Esophagus squamous epithelium (tissue), 4 donors: Measurements from ENCODE around the gene ANKLE2.

Experiments used
- CTCF ChIP-seq, 6 experiments: fragments of 450-650 bp in 4 of 6; fragments of 200-600 bp in 2 of 6; sonication (generic) in 2 of 6; IDR thresholded peaks; one replicate each; pipeline ENCODE4 v1.5.1; 2016 to 2019; ENCODE audit warnings: antibody characterized with exemption in 6 of 6, mild to moderate bottlenecking in 4 of 6, moderate library complexity in 4 of 6
- POLR2A ChIP-seq, 4 donors: fragments of 450-650 bp; IDR thresholded peaks; one replicate each; pipeline ENCODE4 v1.6.1; 2017; ENCODE audit warnings: antibody characterized with exemption in 4 of 4, mild to moderate bottlenecking in 4 of 4, moderate library complexity in 3 of 4

DNA sequence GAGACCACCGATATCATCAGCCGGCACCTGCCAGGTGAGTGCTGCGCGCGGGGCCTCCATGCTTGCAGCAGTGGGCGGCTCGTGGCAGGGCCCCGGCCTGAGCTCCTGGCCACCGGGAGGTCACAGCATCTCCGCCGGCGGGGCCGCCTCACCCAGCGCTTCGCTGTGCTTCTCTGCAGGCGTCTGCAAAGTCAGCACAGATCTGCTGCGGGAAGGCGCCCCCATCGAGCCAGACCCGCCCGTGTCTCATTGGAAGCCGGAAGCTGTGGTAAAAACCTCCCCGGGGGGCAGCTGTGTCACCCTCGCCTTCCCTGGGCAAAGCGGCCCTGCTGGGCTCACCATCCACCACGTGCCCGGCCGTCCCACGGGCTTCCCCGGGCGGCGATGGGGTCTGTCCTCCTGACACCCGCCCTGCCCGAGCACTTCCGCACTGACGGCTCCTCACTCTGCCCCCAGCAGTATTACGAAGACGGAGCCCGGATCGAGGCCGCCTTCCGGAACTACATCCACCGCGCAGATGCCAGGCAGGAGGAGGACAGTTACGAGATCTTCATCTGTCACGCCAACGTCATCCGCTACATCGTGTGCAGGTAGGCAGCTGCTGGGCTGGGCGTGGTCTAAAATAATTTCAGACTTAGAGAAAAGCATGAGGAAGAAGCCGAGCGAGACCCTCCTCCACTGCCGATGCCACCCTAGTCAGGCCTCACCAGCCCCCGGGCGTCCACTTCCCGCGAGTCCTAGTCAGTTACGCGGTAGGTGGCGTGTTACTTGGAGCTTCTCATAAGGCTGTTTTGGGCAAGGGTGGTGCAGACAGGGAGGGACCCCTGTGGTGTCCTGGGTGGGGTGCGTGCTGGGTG, 43.9 kb downstream of the ANKLE2 start:
- no peak for TF ChIP-seq CTCF (IDR thresholded peaks at IDR 0.05)
- no peak for TF ChIP-seq POLR2A (IDR thresholded peaks at IDR 0.05)
